KG1 (cell line): ENCODE measurements around the gene JSRP1.

ENCODE experiments used
- DNase-seq: peaks from one replicate; lab custom pipeline; 2025; lab: John Stamatoyannopoulos, UW

Gene JSRP1

GRCh38 chr19:2282062-2282861 lies 26.0 kb upstream of the JSRP1 start, which contains the start of gene PEAK3:
PEAK3 (minus strand) TSS chr19:2282175; CDS start chr19:2280931, 1,244 bp downstream.
- DNase-seq: peak; percentile 54

DNA sequence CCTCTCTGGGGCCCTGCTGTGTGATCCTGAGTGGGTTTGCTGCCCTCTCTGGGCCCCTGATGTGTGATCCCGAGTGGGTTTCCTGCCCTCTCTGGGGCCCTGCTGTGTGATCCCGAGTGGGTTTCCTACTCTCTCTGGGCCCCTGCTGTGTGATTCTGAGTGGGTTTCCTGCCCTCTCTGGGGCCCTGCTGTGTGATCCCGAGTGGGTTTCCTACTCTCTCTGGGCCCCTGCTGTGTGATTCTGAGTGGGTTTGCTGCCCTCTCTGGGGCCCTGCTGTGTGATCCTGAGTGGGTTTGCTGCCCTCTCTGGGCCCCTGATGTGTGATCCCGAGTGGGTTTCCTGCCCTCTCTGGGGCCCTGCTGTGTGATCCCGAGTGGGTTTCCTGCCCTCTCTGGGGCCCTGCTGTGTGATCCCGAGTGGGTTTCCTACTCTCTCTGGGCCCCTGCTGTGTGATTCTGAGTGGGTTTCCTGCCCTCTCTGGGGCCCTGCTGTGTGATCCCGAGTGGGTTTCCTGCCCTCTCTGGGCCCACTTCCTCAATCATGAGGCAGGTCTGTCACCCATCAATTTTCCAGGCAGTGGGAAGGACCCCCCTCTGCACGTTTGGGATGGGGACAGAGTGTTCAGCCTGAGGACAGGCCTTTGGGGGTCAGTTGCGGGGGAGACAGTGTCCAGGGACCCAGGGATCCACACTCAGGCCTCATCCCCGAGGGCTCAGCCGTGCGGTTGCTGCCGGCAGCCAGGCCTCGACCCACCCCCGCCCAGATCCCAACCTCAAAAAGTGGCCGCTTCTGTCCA lies 25.2 kb upstream of the JSRP1 start:
- DNase-seq: peak; percentile 54

DNA sequence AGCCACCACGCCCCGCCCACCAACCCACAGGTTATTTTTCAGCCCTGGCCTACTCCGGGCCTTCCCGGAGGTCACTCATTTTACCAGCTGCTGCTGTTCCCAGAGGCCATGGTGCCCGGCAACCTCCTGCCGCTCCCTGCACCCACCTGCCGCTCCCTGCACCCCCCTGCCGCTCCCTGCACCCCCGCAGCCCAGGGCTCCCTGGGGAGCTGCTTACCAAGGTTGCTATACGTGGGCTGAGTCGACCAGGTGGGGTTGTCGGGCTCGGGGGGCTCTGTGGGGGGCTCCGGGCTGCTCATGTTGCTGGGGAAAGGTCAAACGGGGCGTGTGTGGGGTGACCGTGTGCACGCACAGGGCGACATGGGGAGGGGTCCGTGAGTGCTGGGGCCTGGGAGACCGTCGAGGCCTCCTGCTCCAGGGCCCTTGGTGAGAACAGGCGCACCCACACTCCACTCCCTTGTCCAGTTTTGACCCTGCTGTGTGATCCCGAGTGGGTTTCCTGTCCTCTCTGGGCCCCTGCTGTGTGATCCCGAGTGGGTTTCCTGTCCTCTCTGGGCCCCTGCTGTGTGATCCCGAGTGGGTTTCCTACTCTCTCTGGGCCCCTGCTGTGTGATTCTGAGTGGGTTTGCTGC lies 24.5 kb upstream of the JSRP1 start:
- no peak for DNase-seq

DNA sequence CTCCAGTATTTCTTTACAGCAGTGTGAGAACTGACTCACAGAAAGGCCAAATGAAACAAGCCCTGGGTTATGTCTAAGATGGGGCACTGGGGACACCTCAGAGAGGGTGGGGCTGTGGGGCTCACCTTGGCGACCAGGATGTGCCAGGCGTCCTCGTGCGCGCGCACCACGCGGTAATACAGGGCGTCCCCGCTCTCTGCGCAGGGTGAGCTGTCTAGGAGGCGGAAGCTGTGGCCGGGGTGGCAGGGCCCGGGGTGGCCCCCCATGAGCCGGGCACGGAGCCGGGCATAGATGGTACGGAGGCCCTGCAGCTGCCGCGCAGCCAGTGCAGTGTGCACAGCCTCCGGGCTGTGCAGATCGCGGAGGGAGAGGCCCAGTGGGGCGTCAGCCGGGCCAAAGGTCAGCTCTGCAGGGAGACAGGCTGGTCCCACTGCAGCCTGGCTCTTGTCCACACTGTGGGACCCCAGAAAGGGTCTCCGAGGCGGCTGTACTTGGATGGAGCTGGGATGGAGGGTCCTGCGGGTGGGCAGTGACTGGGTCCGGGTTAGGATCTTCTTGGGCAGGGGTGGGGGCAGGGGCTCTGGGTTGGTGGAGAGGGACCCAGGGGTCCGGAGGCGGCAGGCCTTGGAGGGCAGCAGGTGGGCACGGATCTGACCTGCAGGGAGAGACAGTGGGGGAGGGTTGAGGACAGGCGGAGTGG lies 22.4 kb upstream of the JSRP1 start:
- DNase-seq: no peak

DNA sequence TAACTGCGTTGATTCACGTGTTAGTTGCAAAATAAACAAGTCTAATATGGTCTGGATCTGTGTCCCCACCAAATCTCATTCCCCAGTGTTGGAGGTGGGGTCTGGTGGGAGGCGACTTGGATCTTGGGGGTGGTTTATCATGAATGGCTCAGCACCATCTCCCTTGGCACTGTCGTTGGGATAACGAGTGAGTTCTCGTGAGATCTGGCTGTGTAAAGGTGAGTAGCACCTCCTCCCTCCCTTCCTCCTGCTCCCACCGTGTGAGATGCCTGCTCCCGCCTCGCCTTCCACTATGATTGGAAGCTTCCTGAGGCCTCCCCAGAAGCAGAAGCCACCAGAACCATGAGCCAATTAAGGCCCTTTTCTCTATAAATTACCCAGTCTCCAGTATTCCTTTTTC lies 20.9 kb upstream of the JSRP1 start:
- no peak for DNase-seq

DNA sequence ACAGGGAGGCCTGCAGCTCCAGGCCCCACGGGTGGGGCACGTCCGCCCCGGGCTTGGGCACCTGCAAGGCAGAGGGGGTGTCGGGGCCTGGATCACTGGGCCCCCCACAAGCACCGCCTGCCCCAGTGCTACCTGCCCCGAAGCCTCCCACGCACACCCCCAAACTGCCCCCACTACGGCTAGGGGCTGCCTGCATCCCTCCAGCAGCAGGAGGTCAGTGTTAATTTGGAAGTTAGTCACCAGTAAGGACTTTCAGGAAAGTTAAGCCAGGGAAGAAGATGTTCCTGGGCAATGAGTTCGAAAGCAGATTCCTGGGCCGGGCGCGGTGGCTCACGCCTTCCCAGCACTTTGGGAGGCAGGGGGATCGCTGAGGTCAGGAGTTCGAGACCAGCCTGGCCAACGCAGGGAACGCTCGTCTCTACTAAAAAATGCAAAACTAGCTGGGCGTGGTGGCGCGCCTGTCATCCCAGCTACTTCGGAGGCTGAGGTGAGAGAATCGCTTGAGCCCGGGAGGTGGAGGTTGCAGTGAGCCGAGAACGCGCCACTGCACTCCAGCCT lies 20.3 kb upstream of the JSRP1 start:
- no peak for DNase-seq

- DNase-seq: no peak
Measured at GRCh38 chr19:2275588-2276428, 19.6 kb upstream of the JSRP1 start.

- no peak for DNase-seq
Measured at GRCh38 chr19:2274931-2275535, 18.8 kb upstream of the JSRP1 start.

DNA sequence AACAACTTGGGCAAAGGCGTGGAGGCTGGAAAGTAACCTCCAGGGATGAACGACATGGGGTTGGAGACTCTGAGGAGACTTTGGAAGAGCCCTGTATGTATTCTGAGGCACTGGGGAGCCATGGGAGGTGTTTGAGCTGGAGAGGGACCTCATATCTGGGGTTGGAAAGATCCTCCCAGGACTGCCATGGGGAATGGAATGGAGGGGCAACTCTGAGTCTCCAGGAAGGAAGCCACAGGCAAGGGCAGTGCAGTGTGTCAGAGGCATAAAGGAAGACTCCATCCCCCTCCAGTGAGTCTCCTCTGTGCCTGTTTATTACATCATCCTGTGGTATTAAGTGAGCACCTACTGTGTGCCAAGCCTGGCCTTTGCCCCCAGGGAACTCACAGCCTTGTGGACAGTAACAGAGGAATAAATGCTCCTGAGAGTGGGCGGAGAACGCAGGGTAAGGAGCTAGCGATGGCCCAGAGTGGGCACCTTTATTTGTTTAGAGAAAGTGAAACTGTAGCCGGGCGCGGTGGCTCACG lies 18.0 kb upstream of the JSRP1 start:
- DNase-seq: no peak

- DNase-seq: no peak
Measured at GRCh38 chr19:2273356-2274184, 17.4 kb upstream of the JSRP1 start.

GRCh38 chr19:2271234-2272103 lies 15.3 kb upstream of the JSRP1 start:
- no peak for DNase-seq

- peak; percentile 20 for DNase-seq
Measured at GRCh38 chr19:2270423-2271233, 14.4 kb upstream of the JSRP1 start.

DNA sequence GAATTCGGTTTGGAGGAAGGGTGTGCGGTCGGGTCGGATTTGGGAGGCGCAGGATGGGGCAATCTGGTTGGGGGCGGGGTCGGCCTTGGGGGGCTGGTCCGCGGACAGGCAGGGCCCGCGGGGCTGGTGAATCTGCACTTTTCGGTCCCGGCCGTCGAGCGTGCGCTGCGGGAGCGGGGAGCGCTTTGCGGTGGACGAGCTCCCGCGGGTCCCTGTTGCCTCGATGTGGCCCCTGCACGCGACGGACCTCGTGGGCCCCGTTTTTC lies 13.9 kb upstream of the JSRP1 start:
- DNase-seq: no peak

DNA sequence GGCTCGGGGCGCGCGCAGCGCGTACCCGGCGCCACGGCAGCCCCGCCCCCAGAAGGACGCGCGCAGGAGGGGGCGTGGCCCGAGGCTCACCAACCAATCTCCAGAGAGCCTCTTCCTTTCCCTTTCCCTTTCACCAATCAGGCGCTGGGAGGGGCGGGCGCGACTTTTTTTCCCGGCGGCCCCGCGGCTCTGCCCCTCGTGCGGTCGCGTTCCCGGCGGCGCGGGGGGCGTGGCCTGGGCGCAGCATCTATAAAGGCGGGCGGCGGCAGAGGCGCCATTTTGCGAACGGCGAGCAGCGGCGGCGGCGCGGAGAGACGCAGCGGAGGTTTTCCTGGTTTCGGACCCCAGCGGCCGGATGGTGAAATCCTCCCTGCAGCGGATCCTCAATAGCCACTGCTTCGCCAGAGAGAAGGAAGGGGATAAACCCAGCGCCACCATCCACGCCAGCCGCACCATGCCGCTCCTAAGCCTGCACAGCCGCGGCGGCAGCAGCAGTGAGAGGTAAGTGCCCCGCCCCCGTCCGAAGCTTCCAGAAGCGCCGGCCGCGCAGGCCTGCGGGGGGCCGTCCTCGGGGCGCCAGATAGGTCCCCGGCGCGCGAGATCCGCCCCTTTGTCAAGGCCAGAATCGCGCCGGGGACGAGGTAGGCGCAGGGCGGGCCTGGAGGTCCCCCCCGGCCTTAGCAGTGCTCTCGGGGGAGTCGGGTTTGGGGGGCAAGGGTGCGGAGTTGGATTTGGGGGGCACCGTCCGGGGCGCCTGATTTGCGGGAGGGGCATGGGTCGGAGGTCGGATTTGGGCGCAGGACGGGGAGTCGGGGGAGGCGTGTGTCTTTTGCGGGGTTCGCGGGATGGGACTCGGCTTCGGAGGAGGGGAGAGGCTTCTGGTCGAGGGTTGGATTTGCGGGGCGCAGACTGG lies 13.3 kb upstream of the JSRP1 start:
- DNase-seq: peak; percentile 74

DNA sequence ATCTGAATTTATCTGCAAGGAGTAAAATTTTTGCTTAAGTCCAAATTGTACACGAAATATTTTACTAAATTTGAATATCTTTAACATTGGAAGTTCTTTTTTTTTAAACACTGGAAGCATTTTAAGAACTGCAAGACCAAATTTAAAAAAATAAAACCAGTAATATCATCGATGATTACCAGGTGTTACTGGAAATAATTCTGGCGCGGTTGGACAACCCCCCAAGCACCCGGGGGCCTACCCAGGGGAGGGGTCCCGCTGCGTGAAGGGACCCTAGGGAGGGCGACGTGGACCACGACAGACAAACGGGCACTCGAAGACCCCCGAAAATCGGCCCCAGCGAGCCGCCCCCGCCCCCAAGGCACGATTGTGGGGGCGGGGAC lies 12.6 kb upstream of the JSRP1 start:
- DNase-seq: no peak

DNA sequence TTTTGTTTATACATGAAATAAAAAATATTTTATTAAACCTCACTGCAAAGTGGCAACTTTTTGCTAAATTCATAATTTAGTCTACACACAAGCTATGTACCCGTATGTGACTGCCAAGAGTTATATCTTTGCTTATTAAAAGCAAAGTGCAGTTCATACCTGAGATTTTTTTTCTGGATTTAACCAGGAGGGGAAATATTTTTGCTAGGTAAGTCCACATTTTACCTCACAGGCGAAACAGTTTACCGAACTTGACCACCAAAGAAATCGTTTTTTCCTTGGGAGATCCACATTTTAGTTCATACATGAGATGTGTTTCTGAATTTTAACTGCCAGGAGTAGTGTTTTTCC lies 12.2 kb upstream of the JSRP1 start:
- no peak for DNase-seq
